Measurements from ENCODE around the gene CHI3L2.

DNA sequence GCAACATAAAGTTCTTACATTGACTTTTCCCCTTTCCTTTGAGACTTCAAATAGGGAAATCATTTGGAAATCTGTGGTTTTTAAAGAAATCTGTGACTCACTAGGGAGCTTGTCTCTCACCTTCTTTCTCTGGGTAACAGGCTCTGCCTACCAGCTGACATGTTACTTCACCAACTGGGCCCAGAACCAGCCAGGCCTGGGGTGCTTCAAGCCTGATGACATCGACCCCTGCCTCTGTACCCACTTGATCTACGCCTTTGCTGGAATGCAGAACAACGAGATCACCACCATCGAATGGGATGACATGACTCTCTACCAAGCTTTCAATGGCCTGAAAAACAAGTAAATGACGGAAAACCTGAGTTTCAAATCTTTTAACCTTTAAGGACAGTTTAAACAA, 53.9 kb downstream of the CHI3L2 start:
- no peak for TF ChIP-seq POLR2A (IDR thresholded peaks at IDR 0.05; ENCODE audit: low read depth, low read length)
- TF ChIP-seq RAD21 (IDR thresholded peaks at IDR 0.05; ENCODE audit: low read length) = no peak
- TF ChIP-seq, protein P1, sequence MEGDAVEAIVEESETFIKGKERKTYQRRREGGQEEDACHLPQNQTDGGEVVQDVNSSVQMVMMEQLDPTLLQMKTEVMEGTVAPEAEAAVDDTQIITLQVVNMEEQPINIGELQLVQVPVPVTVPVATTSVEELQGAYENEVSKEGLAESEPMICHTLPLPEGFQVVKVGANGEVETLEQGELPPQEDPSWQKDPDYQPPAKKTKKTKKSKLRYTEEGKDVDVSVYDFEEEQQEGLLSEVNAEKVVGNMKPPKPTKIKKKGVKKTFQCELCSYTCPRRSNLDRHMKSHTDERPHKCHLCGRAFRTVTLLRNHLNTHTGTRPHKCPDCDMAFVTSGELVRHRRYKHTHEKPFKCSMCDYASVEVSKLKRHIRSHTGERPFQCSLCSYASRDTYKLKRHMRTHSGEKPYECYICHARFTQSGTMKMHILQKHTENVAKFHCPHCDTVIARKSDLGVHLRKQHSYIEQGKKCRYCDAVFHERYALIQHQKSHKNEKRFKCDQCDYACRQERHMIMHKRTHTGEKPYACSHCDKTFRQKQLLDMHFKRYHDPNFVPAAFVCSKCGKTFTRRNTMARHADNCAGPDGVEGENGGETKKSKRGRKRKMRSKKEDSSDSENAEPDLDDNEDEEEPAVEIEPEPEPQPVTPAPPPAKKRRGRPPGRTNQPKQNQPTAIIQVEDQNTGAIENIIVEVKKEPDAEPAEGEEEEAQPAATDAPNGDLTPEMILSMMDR (conservative IDR thresholded peaks at IDR 0.05; ENCODE audit: low read depth, low read length) = no peak
- no peak for TF ChIP-seq FOS (IDR thresholded peaks at IDR 0.05; ENCODE audit: low read depth, low read length)
- TF ChIP-seq MXI1 (IDR thresholded peaks at IDR 0.05; ENCODE audit: borderline replicate concordance, low read depth, low read length) = no peak
- no peak for TF ChIP-seq BHLHE40 (IDR thresholded peaks at IDR 0.05; ENCODE audit: low read depth, low read length)
- TF ChIP-seq CEBPB (IDR thresholded peaks at IDR 0.05; ENCODE audit: low read depth, low read length) = no peak
- TF ChIP-seq RCOR1 (IDR thresholded peaks at IDR 0.05; ENCODE audit: insufficient replicate concordance, low read length) = no peak
- TF ChIP-seq, protein P2, sequence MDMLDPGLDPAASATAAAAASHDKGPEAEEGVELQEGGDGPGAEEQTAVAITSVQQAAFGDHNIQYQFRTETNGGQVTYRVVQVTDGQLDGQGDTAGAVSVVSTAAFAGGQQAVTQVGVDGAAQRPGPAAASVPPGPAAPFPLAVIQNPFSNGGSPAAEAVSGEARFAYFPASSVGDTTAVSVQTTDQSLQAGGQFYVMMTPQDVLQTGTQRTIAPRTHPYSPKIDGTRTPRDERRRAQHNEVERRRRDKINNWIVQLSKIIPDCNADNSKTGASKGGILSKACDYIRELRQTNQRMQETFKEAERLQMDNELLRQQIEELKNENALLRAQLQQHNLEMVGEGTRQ (IDR thresholded peaks at IDR 0.05; ENCODE audit: low read depth, low read length) = no peak
- no peak for TF ChIP-seq NFE2L2 (IDR thresholded peaks at IDR 0.05; ENCODE audit: low read depth, low read length)
- TF ChIP-seq MAFK (IDR thresholded peaks at IDR 0.05; ENCODE audit: low read depth, low read length) = no peak
- no peak for TF ChIP-seq CHD1 (IDR thresholded peaks at IDR 0.05; ENCODE audit: low read depth, low read length)
- TF ChIP-seq RFX5 (IDR thresholded peaks at IDR 0.05; ENCODE audit: low read depth, low read length) = no peak
